RWPE1 (cell line): ENCODE data around the gene GRAP.
"Not testable (repeated sequence)": the region's sequence is repeated elsewhere in the genome, so short reads cannot be mapped to it uniquely, and the experiment has no call there.

Experiments
- CTCF ChIA-PET: fragments of 350-600 bp; sonication (Branson Sonifier 250); formaldehyde crosslinking; extraction: SDS; loops from one replicate; lab custom pipeline; 2021; lab: Yijun Ruan, JAX
- POLR2A ChIA-PET: fragments of 400-600 bp; formaldehyde crosslinking; extraction: SDS; loops from one replicate; lab custom pipeline; 2020; ENCODE audit warnings: antibody characterized with exemption; ENCODE audit not compliant: low non-redundant PET; lab: Yijun Ruan, JAX
- DNase-seq: peaks from one replicate; pipeline ENCODE4 v3.0.0; 2012; ENCODE audit warnings: low spot score
- H3K27ac ChIP-seq: fragments of 450-650 bp; 2 replicates; pipeline ENCODE4 v1.5.1; 2017

GRAP gene

DNA sequence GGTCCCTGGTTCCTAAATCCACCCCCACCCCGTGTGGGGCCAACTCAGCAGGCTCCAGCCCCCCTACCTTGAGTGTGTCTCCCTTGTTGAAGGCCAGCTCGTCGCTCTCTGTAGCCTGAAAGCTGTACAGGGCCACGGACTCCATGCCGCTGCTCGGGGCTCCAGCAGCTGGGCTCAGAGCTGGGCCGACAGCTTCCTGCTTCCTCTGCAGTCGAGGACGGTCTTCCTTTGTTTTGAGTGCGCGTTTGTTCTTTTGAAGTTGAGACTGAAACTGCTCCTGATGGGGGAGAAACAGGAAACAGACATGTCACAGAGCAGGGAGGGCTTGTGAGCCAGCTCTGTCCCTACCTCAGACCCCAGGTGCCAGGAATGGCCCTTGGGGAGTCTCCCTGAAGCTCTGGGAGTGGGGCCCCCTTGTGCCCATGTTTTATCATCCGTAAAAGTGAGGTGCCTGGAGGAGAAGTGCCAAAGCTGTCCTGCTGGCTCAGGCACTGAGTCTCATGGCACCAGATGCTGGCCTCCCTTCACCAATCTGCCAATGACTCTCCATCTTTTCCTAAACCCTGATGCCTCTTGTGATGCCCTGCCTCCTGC is at the start of gene GRAP:
GRAP (minus strand) TSS at position 176 of the 594 bp plus-strand sequence; CDS start at position 145, 31 bp downstream.
- CTCF ChIA-PET, POLR2A ChIA-PET, H3K27ac ChIP-seq, DNase-seq: not testable (repeated sequence)

DNA sequence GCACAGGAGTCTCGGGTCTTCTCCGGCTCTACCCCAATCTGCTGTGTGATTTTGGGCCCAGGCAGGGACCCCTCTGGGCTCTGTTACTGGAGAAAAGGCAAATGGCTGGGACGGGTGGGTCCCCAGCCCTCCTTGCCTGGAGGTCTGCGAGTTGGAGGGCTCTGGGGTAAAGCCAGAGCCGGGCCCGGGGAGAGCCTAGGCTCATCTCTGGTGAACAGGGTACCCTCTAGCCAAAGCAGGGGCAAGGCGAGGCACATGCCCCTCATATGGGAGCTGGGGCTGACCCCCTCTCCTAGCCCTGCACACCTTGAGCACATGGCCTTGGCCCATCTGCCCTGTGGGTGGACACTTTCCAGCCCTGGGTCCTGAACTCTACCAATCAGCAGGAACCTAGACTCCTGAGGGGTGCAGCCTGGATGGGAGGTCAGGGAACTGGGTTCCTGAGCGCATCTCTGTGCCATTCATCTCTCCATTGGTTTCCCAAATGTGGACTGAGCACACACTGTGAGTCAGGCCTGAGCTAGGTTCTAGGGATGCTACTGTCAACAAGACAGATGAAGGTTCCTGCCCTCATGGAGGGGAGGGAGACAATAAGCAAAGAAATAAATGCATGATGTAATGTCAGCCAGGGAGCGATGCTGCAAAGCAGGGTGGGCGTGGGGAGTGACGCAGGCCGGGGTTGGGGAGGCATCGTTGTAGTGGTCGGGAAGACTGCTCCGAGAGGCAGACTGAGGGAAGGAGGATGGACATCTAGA is 47.1 kb upstream of the GRAP start:
- POLR2A ChIA-PET, DNase-seq, CTCF ChIA-PET: not testable (repeated sequence)
- H3K27ac ChIP-seq = peak overlapping the region; percentile 65

DNA sequence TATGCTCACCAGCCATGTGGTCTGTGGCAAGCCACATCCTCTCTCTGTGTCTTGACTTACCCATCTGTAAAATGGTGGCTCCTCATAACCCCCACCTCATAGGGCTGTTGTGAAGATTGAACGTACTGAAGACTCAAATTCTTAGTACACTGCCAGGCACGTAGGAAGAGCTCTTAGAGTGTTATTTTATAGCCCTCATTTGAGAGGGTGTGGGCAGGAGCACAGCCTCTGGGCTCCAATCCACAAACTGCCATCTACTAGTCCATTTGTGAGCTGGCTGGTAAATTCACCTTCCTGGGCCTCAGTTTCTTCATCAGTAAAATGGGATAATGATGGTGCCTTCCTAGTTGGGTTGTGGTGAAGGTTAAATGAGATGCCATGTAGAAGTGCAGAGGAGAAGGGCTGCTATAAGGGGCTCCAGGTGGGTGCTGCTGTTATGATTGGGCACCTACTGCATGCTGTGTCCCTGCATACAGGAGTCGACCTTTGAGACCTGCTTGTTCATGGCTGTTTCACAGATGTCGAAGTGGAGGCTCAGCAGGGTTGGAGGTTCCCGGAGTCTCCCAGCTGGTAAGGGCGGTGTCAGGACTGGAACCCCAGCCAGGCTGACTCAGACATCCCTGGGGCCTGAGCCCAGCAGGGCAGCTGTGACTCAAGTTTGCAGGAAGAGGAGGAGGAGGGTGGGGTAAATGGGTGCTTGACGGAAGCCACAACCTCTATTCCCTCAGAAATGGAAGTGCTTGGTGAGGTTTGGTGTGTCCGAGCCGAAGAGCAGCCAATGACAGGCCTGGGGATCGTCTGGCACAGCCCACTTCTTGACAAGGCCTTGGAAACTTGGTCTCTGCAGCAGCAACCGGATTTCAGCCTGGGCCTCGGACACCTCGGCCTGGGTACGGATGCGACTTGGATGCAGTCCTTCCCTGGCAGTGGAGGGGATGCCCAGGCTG is 46.3 kb upstream of the GRAP start:
- DNase-seq, CTCF ChIA-PET, POLR2A ChIA-PET: not testable (repeated sequence)
- H3K27ac ChIP-seq = peak overlapping the region; percentile 65

DNA sequence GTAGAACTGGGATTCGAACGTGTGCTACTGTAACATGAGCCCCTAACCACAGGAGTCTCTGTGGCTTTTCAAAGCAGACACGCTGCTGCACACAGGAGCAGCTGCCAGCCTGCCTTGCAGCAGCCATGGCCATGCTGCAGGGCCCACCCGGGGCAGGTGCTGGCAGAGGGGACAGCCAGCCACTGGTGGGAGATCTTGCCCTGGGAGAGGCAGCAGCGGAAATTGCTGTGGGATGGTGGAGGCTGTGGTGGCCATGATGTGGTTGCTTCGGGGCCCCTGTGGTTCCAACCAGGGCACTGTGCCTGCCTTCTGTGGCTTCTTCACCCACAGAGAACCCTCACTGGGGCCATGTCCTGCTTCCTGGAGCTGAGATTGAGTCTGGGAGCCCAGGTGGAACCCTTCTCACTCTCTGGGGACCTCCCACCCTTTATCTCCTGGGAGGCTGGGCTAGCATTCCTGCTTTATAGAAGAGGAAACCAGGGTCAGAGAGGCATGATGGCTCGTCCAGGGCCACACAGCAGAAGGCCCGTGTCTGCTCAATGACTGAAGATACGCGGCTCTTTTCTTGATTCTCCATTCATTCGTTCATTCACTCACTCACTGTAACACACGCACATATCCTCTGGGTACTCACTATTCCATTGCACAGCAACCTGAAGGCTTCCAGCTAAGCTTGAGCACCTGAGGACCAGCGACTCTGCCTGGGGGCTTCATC is 43.5 kb upstream of the GRAP start:
- DNase-seq, H3K27ac ChIP-seq, CTCF ChIA-PET, POLR2A ChIA-PET: not testable (repeated sequence)

DNA sequence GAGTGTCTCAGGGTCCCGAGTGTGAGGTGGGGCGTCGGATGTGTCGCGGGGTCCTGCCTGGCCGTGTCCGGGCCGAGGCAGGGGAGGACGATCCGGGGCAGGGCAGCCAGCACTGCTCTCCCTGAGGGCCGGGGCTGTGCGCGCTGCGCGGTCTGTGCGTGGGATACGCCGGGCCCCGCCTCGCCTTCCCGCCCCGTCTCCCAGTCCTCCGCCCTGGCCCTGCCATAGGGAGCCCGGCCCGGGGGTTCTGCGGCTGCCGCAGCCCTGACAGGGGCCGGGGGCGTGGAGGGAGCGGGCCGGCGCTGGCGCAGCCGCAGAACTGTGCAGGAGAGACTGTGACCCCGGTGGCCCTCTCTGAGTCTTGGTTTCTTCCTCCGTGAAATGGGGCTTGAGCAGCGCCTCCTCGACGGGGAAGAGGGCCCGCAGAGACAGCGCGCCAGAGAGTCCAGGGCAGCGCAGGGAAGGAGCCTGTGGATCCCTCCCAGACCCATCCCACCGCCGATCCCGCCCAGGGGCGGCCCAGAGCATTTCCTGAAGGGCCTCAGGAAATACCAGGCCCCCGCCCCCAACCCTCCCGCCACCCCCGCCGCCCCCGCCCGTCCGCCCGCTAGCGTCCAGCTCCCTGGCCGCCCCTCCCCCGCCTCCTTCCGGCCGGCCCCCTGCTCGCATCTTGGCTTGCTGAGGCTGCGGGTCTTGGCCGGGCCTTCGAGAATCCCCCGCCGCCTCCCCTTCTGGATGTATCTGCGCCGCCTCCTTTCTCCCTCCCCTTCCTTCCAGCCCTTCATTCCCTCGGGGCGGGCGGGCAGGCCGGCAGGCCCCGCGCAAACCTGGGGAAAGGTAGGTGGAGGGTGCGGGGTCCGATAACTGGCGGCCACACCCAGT is 42.3 kb upstream of the GRAP start:
- POLR2A ChIA-PET, DNase-seq, H3K27ac ChIP-seq, CTCF ChIA-PET: not testable (repeated sequence)

DNA sequence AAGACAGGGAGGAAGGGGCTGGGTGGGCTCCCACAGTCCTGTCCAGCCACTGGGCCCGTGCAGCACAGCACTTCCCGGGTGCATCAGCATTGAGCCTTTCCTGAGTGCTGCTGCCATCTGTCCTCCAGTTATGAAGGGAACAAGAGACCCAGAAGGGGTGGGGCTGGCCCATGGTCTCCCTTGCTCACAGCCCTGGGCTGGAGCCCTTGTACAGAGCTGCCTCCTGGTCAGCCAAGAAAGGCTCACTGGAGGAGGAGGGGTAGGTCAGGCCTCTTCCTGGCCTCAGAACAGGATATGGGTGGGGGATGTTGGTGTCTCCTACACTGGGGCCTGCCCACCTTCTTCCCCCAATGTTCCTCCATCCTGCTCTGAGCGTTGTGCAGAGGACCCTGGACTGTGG is 30.6 kb upstream of the GRAP start:
- CTCF ChIA-PET, POLR2A ChIA-PET, DNase-seq, H3K27ac ChIP-seq: not testable (repeated sequence)

DNA sequence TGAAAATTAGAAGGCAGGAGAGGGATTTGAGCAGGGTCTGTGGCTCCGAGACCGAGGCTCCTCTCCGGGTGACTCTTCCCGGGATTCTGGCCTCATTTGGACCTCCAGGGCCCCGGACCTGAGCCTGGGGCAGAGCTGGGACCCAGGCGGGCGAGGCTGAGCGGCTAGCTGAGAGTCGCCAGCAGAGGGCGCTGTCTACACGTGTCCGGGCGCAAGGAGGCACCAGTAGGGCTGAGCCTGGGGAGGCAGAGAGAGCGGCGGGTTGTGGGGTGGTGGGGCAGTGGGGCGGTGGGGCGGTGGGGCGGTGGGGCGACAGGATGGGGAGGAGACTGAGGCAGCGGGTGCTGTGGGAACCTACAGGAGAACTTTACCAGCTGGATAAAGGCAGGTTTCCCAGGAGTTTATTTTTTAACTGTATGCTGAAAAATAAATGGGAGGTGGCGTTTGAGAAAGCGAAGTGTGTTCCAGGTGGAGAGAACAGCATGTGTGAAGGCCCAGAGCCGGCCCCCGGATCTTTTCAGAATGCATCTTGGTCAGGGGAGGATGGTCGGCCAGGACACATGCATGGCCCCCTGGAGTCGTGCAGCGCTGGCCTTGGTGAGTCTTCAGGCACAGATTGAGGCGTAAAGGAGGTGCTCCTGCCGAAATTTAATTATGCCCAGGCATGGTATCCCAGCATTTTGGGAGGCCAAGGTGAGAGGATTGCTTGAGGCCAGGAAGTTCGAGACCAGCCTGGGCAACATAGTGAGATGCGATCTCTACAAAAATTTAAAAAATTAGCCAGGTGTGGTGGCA is 29.8 kb upstream of the GRAP start:
- CTCF ChIA-PET, DNase-seq, H3K27ac ChIP-seq, POLR2A ChIA-PET: not testable (repeated sequence)

DNA sequence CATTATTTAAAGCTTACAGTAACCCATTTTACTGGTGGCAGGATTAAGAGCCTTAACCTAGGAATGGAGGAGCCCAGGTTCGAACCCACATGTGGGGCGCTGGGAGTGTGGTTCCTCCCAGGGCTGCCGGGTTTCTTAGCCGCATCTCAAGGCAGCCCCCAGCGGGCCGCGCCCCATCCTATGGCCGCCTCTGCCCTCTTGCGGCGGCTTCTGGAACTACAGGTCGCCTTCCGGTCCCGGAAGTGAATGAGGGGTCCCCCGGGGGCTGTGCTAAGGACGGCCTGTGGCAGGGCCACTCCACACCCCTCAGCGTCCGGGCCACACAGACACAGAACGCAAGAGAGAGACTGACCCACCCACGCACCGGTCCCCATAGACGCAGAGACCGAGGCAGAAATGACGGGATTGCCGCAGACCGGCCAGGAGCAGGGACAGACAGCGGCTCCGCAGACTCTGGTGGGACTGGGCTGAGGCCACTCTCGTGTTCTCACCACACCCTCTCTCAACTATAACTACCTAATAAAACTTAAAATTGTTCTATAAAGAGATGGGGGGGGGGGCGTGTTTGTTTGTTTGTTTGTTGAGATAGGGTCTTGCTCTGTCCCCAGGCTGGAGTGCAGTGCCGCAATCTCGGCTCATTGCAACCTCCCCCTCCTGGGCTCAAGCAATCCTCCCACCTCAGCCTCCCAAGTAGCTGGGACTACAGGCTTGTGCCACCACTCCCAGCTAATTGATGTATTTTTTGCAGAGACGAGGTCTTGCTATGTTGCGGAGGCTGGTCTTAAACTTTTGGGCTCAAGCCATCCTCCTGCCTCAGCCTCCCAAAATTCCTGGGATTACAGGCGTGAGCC is 23.8 kb upstream of the GRAP start:
- POLR2A ChIA-PET, H3K27ac ChIP-seq, CTCF ChIA-PET: not testable (repeated sequence)

DNA sequence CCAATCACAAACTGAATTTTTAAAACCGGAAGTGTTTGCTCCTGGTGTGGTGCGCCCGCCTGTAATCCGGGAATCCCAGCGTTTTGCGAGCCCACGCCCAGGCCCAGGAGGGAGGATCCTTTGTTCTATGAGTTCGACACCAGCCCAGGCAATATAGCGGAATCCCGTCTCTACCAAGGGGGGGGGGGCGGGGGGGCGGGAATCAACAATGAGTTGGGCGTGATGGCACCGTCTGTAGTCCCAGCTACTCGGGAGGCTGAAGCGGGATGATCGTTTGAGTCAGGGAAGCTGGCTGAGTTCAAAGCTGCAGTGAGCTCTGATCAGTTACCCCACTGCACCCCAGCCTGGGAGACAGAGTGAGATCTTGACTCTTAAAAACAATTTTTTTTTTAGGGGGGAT is 17.6 kb upstream of the GRAP start:
- POLR2A ChIA-PET, DNase-seq, CTCF ChIA-PET: not testable (repeated sequence)
- H3K27ac ChIP-seq = peak overlapping the region; percentile 68

More for the DNA sequence above, 23.8 kb upstream of the GRAP start:
- not testable (repeated sequence) for DNase-seq

DNA sequence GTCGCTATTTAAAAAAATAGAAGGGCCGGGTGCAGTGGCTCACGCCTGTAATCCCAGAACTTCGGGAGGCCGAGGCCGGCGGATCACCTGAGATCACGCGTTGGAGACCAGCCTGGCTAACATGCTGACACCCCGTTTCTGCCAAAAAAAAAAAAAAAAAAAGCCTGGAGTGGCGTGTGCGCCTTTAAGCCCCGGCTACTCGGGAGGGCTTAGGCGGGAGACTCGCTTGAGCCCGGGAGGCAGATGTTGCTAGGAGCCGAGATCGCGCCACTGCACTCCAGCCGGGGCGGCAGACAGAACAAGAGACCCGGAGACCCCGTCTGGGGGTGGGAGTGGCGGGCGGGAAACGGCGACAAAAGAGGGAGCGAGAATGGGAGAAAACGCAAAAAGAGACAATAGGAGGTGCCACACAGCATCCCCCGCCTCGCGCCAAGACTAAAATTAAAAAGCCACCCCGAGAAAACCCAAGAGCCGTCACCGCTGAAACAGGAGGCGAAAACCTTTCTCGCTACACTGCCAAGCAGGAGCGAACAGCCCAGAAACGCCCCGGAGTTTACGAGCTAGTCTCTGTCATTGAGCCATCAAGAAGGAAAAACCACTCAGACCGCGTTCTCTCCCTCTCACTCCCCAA is 16.7 kb upstream of the GRAP start:
- CTCF ChIA-PET, DNase-seq, POLR2A ChIA-PET: not testable (repeated sequence)
- peak overlapping the region; percentile 87 for H3K27ac ChIP-seq

DNA sequence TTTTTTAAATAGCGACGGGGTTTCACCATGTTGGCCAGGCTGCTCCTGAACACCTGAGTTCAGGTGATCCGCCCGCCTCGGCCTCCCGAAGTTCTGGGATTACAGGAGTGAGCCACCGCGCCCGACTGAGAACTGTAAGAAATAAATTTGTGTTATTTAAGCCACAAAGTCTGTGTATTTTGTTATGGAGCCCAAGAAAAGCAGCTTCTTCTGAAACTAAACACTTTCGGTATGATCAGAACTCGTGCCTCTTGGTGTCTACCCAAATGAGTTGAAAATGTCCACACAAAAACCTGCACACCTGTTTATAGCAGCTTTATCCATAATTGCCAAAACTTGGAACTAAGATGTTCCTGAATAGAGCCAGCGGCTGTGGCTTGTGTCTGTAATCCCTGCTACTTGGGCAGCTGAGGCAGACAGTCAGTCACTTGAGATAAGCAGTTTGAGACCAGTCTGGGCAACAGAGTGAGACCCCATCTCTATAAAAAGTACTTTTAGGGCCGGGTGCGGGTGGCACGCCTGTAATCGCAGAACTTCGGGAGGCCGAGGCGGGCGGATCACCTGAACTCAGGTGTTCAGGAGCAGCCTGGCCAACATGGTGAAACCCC is 16.1 kb upstream of the GRAP start:
- DNase-seq, POLR2A ChIA-PET, CTCF ChIA-PET: not testable (repeated sequence)
- H3K27ac ChIP-seq = peak overlapping the region; percentile 87

DNA sequence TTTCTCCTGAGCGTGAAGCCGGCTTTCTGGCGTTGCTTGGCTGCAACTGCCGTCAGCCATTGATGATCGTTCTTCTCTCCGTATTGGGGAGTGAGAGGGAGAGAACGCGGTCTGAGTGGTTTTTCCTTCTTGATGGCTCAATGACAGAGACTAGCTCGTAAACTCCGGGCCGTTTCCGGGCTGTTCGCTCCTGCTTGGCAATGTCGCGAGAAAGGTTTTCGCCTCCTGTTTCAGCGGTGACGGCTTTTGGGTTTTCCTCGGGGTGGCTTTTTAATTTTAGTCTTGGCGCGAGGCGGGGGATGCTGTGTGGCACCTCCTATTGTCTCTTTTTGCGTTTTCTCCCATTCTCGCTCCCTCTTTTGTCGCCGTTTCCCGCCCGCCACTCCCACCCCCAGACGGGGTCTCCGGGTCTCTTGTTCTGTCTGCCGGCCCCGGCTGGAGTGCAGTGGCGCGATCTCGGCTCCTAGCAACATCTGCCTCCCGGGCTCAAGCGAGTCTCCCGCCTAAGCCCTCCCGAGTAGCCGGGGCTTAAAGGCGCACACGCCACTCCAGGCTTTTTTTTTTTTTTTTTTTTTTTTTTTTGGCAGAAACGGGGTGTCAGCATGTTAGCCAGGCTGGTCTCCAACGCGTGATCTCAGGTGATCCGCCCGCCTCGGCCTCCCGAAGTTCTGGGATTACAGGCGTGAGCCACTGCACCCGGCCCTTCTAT is 15.4 kb upstream of the GRAP start:
- DNase-seq, H3K27ac ChIP-seq, CTCF ChIA-PET, POLR2A ChIA-PET: not testable (repeated sequence)

DNA sequence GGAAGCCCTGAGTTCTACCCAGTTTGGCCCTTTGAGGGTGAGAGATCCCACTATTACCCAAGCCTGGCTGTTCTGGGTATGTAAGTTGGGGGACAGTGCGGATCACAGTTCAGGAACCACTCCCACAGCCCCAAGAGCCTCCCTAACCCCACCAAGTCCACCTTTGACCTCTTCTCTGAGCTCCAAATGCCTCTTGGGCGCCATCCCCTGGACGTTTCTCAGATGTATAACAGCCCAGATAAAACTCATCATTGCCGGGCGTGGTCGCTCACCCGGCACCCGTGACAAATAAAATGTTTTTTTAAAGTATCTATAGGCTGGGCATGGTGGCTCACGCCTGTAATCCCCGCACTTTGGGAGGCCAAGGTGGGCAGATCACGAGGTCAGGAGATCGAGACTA is 8.7 kb upstream of the GRAP start:
- CTCF ChIA-PET, H3K27ac ChIP-seq, DNase-seq, POLR2A ChIA-PET: not testable (repeated sequence)
